GM21423 (cell line): ENCODE measurements around the gene MDN1.

ENCODE experiments used
- ATAC-seq: cut with Tn5 transposase; IDR thresholded peaks from one replicate; pipeline ENCODE4 v1.9.1; 2021; ENCODE audit warnings: mild to moderate bottlenecking, moderate library complexity; ENCODE audit not compliant: unreplicated experiment

Gene MDN1

DNA sequence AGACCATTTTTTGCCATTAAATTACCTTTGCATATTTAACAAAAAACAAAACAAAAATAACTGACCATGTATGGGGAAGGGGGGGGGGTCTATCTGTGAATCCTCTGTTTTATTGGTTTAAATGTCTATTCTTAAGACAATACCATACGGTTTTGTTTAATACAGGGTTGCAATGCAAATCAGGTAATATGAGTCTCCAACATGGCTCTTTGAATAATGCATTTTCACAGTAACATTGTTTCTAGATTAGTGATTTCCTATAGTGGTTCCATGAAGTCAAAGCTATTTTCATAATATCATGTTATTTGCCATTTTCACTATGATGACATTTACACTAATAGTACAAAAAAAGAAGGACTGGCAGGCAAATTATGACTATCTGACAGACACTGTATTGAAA lies 116.3 kb downstream of the MDN1 start:
- ATAC-seq: no peak

DNA sequence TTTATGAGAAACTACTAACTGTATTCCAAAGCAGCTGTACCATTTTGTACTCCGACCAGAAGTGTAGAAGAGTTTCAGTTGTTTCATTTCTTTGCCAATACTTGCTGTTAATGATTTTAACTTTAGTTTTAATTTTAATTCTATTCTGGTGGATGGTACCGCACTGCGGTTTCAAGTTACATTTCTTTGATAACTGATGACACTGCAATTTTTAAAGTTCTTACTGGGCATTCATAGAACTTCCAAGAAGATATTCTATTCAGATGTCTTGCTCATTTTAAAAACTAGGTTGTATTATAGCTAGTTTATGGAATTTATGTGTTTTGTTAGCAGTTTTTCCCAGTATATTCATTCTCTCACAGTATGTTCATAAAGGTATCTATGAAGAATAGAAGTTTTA lies 117.2 kb downstream of the MDN1 start:
- ATAC-seq: no peak

GRCh38 chr6:89695667-89696066 lies 123.9 kb downstream of the MDN1 start:
- ATAC-seq: no peak

GRCh38 chr6:89694428-89694827 lies 125.2 kb downstream of the MDN1 start:
- no peak for ATAC-seq

- no peak for ATAC-seq
Observed at GRCh38 chr6:89693207-89693606, 126.4 kb downstream of the MDN1 start.

DNA sequence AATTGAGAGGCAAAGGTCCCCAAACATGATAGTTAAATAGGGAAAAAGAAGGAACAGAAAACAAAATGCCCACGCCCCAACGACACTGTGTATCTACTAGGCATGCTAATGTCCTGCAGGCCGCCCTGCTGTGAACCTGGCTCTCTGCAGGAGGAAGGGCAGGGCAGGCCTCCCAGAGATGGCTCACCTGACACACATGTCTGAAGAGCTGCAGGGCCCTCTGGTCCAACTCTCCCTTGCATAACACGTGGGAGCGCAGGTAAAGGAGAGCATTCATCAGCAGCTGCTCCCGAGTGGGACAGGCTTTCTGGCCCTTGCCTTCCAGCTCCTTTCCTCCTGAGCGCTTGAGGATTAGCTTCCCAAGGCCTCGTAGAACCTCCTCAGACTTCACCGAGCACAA lies 127.3 kb downstream of the MDN1 start:
- ATAC-seq: no peak

DNA sequence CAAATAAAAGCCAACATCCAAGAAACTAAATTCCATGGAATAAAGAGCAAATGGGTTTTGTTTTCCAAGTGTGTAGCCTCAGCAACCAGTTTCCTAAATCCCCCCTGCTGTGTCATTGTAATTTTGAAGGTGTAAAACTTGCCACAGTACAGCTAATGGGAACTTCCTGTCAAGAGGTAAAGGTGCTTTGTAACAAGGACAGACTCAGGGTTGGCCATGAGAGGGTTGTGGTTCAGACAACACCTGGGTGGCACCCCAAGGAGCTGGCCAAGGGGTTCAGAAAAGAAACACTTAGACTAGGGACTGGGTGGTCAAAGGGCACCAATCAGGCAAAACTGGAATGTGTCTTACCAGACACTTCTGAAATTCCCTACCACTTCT lies 128.7 kb downstream of the MDN1 start:
- ATAC-seq: no peak

DNA sequence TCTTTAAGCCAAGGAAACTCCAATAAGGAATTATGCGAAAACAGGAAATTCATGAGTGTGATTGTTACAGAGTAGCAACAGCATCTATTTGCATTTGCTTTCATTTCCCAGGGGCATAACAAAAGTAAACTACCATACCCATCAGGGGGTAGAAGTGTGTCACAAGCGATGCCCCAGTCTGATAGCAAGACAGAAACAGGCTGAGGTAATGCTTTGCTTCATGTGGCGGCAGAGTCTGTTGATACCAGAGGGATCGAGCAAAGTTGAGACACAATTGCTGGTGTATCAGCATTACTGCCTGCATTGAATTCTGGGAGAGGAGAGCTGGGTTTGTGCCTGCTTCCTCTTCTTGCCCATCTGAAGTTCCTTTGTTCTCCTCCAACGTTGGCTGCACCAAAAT lies 129.9 kb downstream of the MDN1 start:
- ATAC-seq: no peak

GRCh38 chr6:89688328-89688727 lies 131.3 kb downstream of the MDN1 start:
- ATAC-seq: no peak

DNA sequence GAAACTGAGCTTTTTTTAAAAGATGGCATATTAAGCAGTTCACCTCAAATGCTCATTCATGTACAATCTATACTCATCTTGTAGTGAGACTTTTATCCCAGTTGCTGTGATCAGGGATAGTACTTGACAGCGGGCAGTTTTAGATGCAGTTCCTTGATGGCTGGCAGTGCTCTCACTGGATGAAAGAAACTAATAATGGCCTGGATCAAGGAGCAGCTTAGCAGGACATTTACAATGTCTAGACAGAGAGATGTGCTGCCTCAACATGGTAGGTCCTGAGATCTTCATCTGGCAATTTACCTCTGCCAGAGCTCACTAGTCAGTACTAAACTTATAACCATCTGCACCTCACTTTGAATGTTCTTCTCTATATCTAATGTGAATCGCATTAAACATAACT lies 134.3 kb downstream of the MDN1 start:
- no peak for ATAC-seq

DNA sequence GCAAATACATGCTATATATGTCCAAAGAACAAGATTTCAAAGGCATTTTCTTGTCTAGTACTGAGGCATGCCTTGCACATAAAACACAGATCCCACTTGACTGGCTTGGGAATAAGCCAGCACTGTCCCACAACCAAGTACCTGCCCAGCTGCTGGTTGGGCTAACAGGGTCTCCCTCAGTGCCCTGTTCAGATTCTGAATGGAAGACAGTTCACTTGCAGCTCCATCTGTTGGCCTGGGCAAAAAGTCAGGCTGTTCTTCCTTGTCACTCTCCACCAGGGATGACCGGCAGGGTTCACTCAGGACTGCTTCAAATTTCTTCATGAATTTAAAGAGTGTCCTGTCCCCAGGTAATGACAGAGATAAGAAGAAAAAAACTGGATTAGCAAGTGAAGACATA lies 136.6 kb downstream of the MDN1 start:
- no peak for ATAC-seq

DNA sequence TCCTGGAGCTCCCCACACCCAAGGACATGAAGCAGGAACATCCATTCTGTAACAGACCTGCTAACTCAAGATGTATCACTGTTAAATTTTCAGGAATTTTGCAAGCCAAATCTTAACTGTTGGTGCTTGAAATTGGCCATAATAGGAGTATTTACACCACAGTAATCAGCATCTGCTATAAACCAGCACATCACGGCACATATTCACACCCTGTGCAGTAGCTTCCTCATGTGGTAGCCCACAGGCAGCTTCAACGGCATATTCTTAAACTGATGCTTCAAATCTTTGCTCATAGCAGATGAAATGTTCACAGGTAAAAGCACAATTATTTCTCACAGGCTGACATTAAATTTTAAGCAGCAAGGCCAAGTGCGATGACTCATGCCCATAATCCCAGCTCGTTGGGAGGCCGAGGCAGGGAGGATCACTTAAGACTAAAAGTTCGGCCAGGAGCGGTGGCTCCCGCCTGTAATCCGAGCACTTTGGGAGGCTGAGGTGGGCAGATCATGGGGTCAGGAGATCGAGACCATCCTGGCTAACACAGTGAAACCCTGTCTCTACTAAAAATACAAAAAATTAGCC lies 137.5 kb downstream of the MDN1 start:
- no peak for ATAC-seq

DNA sequence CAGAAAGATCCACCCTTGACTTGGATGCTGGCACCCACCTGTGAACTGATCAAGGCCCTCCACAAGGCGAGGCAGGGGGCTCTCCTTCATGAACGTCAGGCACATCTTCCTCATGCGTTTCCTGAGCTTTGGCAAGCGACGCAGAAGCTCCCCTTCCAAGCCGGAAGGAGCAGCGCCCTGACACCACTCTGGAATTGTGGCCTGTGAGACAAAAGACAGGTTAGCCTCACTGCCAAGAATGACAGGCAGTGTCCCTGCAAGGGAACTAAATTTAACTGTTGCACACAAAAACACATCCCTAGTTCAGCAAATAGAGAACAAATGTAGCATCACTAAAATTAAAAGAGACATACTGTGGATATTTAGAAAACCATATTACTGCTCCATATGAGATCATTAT lies 139.0 kb downstream of the MDN1 start:
- ATAC-seq: no peak

DNA sequence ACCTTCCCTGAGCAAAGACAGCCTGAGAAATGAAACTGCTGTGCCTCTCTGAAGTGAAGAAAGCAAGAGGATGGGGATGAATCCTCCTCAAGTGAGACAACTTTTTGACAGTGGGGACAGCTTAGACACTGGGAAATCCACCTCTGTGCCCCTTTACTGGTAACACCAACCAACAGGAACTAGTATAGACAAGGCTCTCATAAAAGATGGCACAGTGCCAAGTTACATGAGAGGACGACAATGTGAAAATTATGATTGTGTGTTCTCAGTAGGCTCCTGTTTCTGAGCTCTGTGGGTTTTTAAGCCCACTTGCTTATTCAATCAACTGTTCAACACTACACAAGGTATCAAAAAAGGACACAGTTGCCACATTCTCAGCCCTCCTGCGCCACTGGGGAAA lies 139.4 kb downstream of the MDN1 start:
- no peak for ATAC-seq

DNA sequence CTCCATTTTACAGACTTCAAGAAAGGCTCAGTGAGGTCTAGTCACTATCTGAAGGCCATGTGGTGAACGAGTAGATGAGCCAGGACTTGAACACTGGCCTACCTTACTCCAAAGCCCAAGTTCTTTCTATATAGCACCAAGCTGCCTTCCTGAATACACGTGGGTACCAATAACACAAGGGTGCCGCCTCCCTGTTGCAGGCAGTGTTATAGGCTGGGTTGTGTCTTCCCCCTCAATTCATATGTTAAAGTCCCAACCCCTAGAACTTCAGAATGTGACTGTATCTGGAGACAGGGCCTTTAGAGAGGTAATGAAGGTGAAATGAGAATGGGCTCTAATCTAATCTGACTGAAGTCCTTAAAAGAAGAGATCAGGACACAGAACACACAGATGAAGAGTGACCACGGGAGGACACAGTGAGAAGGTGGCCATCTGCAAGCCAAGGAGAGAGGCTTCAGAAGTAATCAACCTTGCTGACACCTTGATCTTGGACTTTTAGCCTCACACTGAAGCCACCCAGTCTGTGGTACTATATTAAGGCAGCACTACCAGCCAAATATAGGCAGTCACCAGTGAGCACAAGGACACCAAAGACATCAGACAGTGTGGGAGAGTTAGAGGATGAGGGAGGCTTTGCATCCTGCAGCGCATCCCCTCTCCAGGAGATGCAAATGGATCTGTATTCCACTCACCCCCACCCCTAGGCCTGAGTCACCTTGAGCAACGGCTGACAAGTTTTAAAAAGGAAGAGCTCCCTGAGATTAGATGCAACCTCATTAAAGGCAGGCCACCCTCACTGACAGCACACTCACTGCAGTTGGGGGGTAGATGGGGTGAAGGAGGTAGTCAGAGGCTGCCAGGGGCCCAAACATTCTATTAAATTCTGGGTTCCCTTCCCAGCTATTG lies 140.1 kb downstream of the MDN1 start:
- ATAC-seq: no peak

GRCh38 chr6:89678531-89678930 lies 141.1 kb downstream of the MDN1 start:
- no peak for ATAC-seq

GRCh38 chr6:89675949-89676748 lies 143.4 kb downstream of the MDN1 start:
- no peak for ATAC-seq

- ATAC-seq: no peak
Observed at GRCh38 chr6:89670935-89671565, 148.5 kb downstream of the MDN1 start.

DNA sequence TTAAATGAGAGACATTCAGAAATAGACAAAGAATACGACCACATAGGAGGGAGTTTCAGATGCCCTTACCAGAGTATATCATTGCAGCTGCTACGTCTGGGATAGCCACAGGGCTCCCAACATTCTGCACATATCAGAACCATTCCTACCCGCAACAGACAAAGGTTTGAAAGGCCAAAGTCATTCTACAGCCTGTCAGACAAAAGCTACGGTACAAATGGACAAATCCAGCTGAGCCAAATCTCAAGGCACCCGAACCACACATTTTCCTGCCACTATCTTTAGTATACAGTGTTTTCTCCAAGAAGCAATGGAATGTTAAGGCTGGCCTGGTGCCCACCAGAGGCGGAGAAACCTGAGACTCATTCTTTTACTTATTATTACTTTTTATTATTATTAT lies 150.6 kb downstream of the MDN1 start:
- ATAC-seq: no peak

DNA sequence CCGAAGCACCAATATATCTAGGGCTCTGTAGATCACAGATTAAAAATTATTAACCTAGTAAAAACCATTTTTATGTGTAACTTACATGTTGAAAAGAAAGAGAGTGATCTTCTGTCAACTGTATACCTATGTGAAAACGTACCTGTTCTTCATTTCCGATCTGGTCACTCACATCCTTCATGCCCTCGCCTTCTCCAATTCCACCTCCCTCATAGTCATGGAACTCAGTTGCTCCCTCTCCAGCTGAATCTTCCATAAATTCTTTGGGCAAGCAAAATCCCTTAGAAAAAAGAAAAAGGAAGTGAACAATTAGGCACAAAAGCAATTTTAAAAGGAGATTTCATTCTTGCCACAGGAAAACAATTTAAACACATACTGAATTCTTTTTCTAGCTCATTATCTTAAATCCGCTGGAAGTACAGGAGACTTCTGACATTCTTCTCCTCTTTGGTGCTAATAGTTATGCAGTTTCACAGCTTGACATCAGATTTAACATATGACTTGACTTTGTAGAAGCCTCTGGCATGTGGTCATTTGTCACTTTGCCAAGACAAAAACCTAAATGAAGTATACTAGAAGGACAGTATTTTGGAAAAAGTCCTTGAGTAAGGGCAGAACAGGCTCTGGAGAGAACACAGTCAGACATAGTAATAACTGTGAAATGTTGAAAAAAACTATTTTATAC lies 151.6 kb downstream of the MDN1 start:
- no peak for ATAC-seq
